Panc1 (cell line): ENCODE data around the gene SNRPD3.

ENCODE experiments used
- POLR2AphosphoS5 ChIP-seq: IDR thresholded peaks from 2 replicates; pipeline ENCODE4 v1.6.1; 2012; ENCODE audit warnings: mild to moderate bottlenecking, low read depth, low read length, moderate library complexity
- TF ChIP-seq, protein P1 (sequence below): fragments of 450-650 bp; IDR thresholded peaks from 2 replicates; pipeline ENCODE4 v1.5.1; 2017; ENCODE audit warnings: mild to moderate bottlenecking
- TF ChIP-seq, protein P2 (sequence below), 2 experiments: IDR thresholded peaks; 2 replicates each; pipeline ENCODE4 v1.6.1; 2011 to 2012; ENCODE audit warnings: low read depth in 2 of 2, control low read depth in 1 of 2, low read length in 1 of 2, mild to moderate bottlenecking in 1 of 2, moderate library complexity in 1 of 2; ENCODE audit not compliant: insufficient read depth in 1 of 2

DNA sequence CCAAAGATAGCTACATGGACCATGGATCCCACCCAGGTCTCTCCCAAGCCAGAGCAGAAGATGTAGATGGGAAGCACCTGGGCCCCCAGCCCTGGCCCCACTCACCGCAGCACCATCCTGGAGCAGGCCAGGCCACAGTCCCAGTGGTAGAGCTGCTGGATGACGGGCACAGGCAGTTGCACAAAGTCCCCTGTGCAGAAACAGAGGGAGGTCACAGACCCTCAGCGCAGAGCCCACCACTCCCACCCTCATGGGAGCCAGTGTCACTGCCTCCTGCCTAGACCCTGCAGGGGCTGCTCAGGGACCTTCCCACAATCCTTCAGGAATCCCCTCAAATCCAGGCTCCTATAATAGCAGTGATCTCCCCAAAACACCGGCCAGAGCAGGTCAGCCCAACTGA is 7.0 kb upstream of the SNRPD3 start:
- TF ChIP-seq, protein P1, sequence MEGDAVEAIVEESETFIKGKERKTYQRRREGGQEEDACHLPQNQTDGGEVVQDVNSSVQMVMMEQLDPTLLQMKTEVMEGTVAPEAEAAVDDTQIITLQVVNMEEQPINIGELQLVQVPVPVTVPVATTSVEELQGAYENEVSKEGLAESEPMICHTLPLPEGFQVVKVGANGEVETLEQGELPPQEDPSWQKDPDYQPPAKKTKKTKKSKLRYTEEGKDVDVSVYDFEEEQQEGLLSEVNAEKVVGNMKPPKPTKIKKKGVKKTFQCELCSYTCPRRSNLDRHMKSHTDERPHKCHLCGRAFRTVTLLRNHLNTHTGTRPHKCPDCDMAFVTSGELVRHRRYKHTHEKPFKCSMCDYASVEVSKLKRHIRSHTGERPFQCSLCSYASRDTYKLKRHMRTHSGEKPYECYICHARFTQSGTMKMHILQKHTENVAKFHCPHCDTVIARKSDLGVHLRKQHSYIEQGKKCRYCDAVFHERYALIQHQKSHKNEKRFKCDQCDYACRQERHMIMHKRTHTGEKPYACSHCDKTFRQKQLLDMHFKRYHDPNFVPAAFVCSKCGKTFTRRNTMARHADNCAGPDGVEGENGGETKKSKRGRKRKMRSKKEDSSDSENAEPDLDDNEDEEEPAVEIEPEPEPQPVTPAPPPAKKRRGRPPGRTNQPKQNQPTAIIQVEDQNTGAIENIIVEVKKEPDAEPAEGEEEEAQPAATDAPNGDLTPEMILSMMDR, result no peak
- no peak for TF ChIP-seq POLR2AphosphoS5
- TF ChIP-seq, protein P2, sequence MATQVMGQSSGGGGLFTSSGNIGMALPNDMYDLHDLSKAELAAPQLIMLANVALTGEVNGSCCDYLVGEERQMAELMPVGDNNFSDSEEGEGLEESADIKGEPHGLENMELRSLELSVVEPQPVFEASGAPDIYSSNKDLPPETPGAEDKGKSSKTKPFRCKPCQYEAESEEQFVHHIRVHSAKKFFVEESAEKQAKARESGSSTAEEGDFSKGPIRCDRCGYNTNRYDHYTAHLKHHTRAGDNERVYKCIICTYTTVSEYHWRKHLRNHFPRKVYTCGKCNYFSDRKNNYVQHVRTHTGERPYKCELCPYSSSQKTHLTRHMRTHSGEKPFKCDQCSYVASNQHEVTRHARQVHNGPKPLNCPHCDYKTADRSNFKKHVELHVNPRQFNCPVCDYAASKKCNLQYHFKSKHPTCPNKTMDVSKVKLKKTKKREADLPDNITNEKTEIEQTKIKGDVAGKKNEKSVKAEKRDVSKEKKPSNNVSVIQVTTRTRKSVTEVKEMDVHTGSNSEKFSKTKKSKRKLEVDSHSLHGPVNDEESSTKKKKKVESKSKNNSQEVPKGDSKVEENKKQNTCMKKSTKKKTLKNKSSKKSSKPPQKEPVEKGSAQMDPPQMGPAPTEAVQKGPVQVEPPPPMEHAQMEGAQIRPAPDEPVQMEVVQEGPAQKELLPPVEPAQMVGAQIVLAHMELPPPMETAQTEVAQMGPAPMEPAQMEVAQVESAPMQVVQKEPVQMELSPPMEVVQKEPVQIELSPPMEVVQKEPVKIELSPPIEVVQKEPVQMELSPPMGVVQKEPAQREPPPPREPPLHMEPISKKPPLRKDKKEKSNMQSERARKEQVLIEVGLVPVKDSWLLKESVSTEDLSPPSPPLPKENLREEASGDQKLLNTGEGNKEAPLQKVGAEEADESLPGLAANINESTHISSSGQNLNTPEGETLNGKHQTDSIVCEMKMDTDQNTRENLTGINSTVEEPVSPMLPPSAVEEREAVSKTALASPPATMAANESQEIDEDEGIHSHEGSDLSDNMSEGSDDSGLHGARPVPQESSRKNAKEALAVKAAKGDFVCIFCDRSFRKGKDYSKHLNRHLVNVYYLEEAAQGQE (IDR thresholded peaks at IDR 0.05; ENCODE audit: insufficient read depth in 1 of 2, low read depth in 2 of 2, low read length in 1 of 2), result no peak
